HUES48 (cell line): Measurements from ENCODE around the gene DYRK3.

Experiments
- H3K27ac ChIP-seq: one replicate; pipeline ENCODE4 v1.7.0; 2013; ENCODE audit warnings: low read depth, low read length, inconsistent platforms
- H3K27me3 ChIP-seq: 2 replicates; pipeline ENCODE4 v1.6.1; 2013; ENCODE audit warnings: mild to moderate bottlenecking, low read length; ENCODE audit not compliant: control insufficient read depth, insufficient read depth
- H3K36me3 ChIP-seq: 2 replicates; pipeline ENCODE4 v1.6.1; 2013; ENCODE audit warnings: low read length; ENCODE audit not compliant: control insufficient read depth, insufficient read depth
- H3K4me1 ChIP-seq: 2 replicates; pipeline ENCODE4 v1.6.1; 2013; ENCODE audit warnings: mild to moderate bottlenecking, low read length; ENCODE audit not compliant: control insufficient read depth, insufficient read depth
- H3K4me3 ChIP-seq: 2 replicates; pipeline ENCODE4 v1.5.1; 2013; ENCODE audit warnings: mild to moderate bottlenecking, low read depth, low read length
- H3K9ac ChIP-seq: 2 replicates; pipeline ENCODE4 v1.6.1; 2013; ENCODE audit warnings: mild to moderate bottlenecking, low read depth, low read length, moderate library complexity
- H3K9me3 ChIP-seq: 2 replicates; pipeline ENCODE4 v1.6.1; 2013; ENCODE audit warnings: low read length; ENCODE audit not compliant: control insufficient read depth, insufficient read depth

The DYRK3 gene

DNA sequence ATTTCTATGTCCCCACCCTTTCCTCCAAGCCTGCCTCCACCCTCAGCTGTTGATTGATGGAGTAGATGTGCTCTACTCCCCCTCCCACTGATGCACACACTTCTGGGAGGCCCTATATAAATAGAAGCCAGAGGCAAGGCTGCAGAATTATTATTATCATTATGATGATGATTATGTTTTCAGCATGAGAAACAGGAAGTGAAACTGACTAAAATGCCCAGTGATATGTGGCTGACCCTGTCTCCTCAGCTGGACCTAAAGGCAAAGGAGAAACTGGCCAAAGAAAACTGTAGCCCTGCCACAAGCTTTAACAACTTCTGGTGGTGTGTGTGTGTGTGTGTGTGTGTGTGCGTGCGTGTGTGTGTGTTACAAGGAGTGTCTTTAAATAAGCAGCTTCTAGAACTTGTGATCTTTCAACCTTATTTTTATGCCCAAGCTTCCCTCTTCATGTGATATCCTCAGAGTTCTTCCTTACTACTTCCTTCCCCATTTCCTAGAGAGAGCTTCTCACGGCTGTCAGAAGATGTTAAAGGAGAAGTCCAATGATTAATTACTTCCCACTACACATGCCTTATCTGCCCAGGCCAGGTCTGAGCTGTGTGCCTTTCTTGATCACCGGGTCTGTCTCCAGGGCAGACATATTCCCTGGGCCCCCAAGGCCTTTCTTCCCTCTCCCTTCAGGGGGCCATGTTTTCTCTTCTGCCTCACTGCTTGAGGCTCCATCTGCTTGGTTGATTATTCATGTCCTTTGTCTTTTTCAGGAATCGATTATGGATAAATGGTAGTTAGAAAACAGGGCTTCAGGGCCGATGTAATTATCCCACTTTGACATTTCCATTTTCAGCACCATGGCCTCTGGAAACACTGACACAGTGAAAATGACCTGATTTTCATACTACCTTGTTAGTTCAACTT lies 37.8 kb downstream of the DYRK3 start:
- H3K36me3 ChIP-seq, result no peaks in the 10 kb centered on the region
- no peak overlapping the region for H3K9ac ChIP-seq
- no peaks in the 10 kb centered on the region for H3K27me3 ChIP-seq
- H3K4me3 ChIP-seq, result no peak overlapping the region
- H3K4me1 ChIP-seq, result peaks cover 25% of the 10 kb centered on the region
- no peaks in the 10 kb centered on the region for H3K9me3 ChIP-seq
- H3K27ac ChIP-seq, result peak overlapping the region; percentile 46

DNA sequence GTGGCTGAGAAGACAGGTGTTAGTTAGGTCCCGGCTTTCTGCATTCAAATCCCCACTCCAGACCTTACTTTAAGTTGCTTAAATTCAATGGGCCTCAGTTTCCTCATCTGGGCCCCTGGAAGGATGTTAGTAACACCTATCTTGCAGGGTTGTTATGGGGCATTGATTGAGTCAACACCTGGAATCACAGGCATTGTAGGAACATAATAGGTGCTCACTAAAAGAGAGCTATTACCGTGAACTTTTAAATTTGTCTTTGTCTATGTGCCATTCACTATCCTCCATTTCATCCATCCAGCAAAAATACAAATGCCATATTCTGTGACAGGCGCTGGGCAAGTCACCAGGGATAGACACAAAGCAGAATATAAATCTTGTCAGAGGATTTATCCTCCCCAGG lies 38.9 kb downstream of the DYRK3 start:
- H3K9ac ChIP-seq, result no peak overlapping the region
- no peaks in the 10 kb centered on the region for H3K27me3 ChIP-seq
- no peaks in the 10 kb centered on the region for H3K9me3 ChIP-seq
- no peaks in the 10 kb centered on the region for H3K36me3 ChIP-seq
- H3K27ac ChIP-seq, result no peak overlapping the region
- no peak overlapping the region for H3K4me3 ChIP-seq
- H3K4me1 ChIP-seq, result peaks cover 25% of the 10 kb centered on the region

DNA sequence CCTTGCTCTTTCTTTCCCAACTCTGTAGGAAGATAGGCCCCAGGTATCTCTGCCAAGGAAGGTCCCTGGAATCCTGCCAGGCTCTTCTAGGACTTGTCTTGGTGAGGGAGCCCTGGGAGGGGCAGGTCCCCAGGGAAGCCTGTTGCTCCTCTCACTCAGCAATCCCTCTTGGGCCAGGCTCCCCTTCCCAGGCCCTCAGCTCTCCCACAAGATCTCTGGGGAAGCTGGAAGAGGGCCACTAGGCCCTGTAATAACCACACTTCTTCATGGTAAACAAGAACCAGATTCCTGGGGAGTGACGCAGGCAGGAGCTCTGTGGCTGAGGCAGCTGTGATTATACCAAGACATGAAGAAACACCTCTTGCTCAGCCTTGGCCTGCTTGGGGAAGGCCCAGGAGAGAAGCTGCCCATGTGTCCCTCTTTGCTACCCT lies 39.4 kb downstream of the DYRK3 start:
- peaks cover 25% of the 10 kb centered on the region for H3K4me1 ChIP-seq

DNA sequence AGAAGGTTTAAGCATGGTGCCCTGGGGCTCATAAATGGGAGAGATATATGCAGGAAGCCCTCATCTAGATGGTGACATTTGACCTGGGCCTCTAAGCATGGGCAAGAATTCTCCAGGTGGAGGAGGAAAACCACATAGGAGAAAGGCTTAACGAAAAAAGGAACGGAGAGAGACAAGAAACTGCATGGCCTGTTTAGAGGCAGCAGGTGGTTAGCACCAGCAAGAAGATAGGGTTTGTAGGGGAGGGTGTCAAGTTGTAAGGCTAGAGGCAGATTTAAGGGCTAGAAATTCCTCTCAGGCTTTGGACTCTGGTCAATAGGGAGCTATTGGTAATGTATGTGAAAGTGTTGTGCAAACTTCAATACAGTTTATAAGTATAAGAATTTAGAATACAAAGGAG lies 41.2 kb downstream of the DYRK3 start:
- H3K27me3 ChIP-seq, result no peaks in the 10 kb centered on the region
- H3K9ac ChIP-seq, result no peak overlapping the region
- H3K27ac ChIP-seq, result no peak overlapping the region
- peaks cover 23% of the 10 kb centered on the region for H3K4me1 ChIP-seq
- H3K9me3 ChIP-seq, result no peaks in the 10 kb centered on the region
- no peak overlapping the region for H3K4me3 ChIP-seq
- no peaks in the 10 kb centered on the region for H3K36me3 ChIP-seq

More for the DNA sequence above, 39.4 kb downstream of the DYRK3 start:
- Histone ChIP-seq H3K9me3 (no peaks in the 10 kb centered on the region), H3K36me3 (no peaks in the 10 kb centered on the region), H3K9ac (no peak overlapping the region), H3K27ac (no peak overlapping the region), H3K27me3 (no peaks in the 10 kb centered on the region), H3K4me3 (no peak overlapping the region)

DNA sequence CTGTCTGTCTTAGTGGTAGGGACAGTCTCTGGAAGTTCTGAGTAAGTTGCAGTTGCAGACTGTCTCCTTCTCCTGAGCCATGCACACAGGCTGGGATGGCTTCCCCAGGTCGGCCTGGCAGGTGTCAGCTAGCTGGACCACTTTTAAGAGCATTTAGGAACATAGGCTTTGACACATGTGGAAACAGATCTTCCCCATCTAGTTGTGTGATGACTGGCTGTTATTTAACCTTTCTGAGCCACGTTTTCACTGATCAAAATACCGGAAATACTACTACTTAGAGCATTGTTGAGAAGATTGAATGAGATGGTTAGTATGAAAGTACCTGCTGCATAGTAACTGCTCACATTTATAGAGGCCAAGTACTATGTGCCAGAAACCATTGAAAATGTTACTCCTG lies 43.2 kb downstream of the DYRK3 start:
- H3K27me3 ChIP-seq, result peaks cover 17% of the 10 kb centered on the region
- H3K9ac ChIP-seq, result no peak overlapping the region
- H3K36me3 ChIP-seq, result no peaks in the 10 kb centered on the region
- no peak overlapping the region for H3K4me3 ChIP-seq
- no peaks in the 10 kb centered on the region for H3K9me3 ChIP-seq
- no peak overlapping the region for H3K27ac ChIP-seq
- H3K4me1 ChIP-seq, result peaks cover 3% of the 10 kb centered on the region; the same call in 1 of the 2 replicates

DNA sequence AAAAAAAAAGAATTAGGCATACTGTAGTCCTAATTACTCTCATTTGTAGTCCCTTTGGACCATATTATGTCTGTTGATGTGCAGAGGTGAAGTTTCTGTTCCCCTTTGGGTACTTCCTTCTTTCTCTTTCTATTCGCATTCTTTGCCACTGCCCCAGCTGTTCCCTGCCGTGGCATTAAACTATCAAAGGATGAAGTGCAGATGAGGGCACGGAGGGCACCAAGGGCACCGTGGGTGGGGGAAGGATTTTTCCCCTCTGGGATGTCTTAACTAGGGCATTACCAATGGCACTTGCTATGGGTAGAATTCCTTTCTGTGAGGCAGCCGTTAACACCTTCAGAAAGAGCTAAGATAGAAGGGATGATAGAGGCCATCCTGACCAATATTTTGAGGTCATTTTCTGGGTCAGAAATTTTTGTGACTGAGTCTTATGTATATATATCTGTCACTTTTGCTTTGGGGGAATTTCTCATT lies 44.4 kb downstream of the DYRK3 start:
- H3K27me3 ChIP-seq, result peaks cover 27% of the 10 kb centered on the region
- H3K36me3 ChIP-seq, result no peaks in the 10 kb centered on the region
- H3K9me3 ChIP-seq, result no peaks in the 10 kb centered on the region
- H3K4me3 ChIP-seq, result no peak overlapping the region
- H3K9ac ChIP-seq, result no peak overlapping the region
- H3K4me1 ChIP-seq, result peaks cover 5% of the 10 kb centered on the region; the same call in 1 of the 2 replicates
- H3K27ac ChIP-seq, result no peak overlapping the region

DNA sequence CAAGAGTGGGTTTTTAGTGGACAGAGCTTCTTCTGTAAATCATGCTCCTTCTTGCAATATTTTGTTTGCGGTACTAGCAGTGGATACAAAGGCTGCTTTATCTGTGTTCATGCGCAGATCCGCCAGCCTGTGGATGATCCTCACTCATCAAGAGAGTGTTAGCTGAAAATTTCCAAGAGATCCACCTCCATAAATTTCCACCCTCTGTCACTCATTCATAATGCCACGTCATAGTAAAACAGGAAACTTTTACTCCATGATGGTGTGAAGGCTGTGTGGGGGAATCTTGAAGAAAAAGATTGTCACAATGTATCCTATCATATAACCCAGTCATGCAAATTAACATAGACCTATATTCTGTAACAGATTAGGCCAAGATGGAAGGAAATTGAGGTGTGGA lies 44.9 kb downstream of the DYRK3 start:
- H3K27me3 ChIP-seq, result peaks cover 27% of the 10 kb centered on the region
- H3K9ac ChIP-seq, result no peak overlapping the region
- H3K9me3 ChIP-seq, result no peaks in the 10 kb centered on the region
- no peaks in the 10 kb centered on the region for H3K36me3 ChIP-seq
- H3K4me3 ChIP-seq, result no peak overlapping the region
- peaks cover 5% of the 10 kb centered on the region; the same call in 1 of the 2 replicates for H3K4me1 ChIP-seq
- H3K27ac ChIP-seq, result no peak overlapping the region

DNA sequence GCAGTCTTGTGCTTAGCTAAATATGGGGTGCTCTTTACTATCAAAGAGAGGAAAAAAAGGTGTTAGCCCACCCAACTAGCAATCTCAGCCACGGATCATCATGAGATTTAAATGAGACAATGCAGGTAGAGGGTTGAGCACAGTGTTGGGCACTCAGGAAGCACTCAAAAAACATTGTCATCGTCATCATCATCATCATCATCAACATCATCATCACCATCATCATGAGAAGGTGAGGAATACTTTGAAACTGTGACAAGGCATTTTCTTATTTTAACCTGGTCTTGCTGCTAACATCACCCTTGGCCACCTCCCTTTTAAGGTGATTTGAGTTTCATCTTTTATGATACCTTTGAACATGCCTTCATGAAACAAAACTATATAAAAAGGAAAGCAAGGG lies 46.0 kb downstream of the DYRK3 start:
- Histone ChIP-seq H3K9me3 (no peaks in the 10 kb centered on the region), H3K27ac (no peak overlapping the region), H3K9ac (no peak overlapping the region), H3K36me3 (no peaks in the 10 kb centered on the region), H3K4me1 (peaks cover 7% of the 10 kb centered on the region), H3K27me3 (peaks cover 31% of the 10 kb centered on the region), H3K4me3 (no peak overlapping the region)

DNA sequence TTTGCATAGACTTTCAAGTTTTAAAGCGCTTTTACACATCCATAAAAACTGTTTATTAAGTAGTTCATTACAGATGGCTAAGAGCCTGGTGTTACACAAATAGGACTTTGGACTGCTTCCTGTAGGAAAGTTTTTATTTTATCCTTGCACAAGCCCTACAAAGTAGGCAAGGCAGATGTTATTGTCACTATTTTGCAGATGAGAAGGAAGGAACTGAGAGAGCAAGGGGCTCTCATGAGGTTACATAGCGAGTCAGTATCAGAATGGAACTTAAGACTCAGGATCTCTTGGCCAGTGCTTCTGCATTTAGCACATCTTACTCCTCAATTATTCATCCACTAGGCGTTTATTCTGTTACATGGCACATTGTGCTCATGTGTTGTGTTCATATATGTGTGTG lies 46.8 kb downstream of the DYRK3 start:
- H3K4me3 ChIP-seq, result no peak overlapping the region
- no peaks in the 10 kb centered on the region for H3K36me3 ChIP-seq
- no peak overlapping the region for H3K9ac ChIP-seq
- no peak overlapping the region for H3K27ac ChIP-seq
- peaks cover 15% of the 10 kb centered on the region for H3K4me1 ChIP-seq
- peaks cover 38% of the 10 kb centered on the region for H3K27me3 ChIP-seq
- no peaks in the 10 kb centered on the region for H3K9me3 ChIP-seq

DNA sequence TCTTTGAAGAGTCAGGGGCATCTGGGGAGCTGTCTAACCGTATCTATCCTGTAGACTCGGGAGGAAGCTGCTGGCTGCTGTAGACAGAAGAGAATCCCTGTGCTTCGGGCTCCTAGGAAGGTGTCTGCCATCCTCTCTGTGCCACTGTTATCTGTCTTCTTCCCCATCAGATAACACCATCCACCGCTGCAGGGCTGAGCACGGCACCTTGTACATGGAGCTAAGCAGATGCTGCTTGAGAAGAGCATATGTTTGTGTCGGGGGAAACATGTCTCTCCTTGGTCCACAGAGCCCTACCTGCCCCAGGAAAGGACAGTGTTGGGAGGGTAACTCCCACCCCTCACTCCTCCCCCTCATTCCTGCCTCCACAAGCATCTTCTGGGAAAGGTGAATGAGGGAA lies 48.0 kb downstream of the DYRK3 start:
- peaks cover 39% of the 10 kb centered on the region for H3K27me3 ChIP-seq
- no peak overlapping the region for H3K27ac ChIP-seq
- H3K4me1 ChIP-seq, result peaks cover 25% of the 10 kb centered on the region
- no peak overlapping the region for H3K9ac ChIP-seq
- H3K4me3 ChIP-seq, result no peak overlapping the region
- H3K9me3 ChIP-seq, result no peaks in the 10 kb centered on the region
- H3K36me3 ChIP-seq, result no peaks in the 10 kb centered on the region

DNA sequence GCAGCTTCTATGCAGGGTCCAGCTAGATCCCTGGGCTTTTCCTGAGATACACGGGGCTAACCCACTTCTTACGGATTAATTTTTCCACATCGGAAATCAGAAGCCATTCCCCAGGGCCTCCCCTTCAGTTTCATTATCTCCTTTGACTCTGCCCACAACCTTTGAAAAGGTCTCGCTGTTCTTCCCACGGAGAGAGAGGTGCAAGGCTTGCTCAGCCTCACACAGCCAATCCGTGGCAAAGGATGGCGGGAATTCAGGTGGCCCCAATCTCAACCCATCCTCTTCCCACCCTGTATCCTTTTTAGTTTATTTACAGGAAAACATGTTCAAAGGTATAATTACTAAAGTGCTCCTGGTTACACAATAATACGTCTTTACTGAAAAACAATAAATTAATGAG lies 48.7 kb downstream of the DYRK3 start:
- Histone ChIP-seq H3K9me3 (no peaks in the 10 kb centered on the region), H3K9ac (no peak overlapping the region), H3K27ac (no peak overlapping the region), H3K36me3 (no peaks in the 10 kb centered on the region), H3K4me1 (peaks cover 30% of the 10 kb centered on the region), H3K4me3 (peak overlapping the region; percentile 60), H3K27me3 (peaks cover 39% of the 10 kb centered on the region)
